SIG-M5 treated with dmso at 0.1 percent for 504 hours (cell line): ENCODE results near the gene ZNF735.
"Not testable (repeated sequence)": the region's sequence is repeated elsewhere in the genome, so short reads cannot be mapped to it uniquely, and the experiment has no call there.

Source experiments
- DNase-seq: peaks from one replicate; lab custom pipeline; 2025; ENCODE audit not compliant: unreplicated experiment; lab: John Stamatoyannopoulos, UW

ZNF735 gene

DNA sequence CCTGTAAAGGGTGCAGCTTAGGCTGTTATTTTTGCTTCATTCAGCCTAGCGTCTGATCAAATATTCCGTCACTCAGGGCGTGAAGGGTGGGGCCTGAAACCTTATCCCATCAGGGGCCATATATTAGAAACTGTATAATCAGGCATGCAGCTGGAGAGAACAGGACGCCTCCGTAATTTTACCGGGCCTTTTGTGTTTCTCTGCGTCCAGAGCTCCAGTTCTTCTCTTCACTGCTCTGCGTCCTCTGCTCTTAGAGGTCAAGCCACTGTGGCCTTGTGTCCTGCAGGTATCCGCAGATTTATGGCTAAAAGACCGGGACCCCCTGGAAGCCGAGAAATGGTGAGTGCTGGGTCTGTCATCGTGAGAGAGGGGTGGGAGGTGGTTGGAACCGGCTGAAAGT is at the start of gene ZNF735:
Gene ZNF735, plus strand, starts transcription at position 301 of the 400 bp plus-strand sequence. Its CDS starts 0 bp downstream, at position 301.
- no peak for DNase-seq

- not testable (repeated sequence) for DNase-seq
These were observed 36.0 kb upstream of the ZNF735 start for GRCh38 chr7:64170974-64171373.

GRCh38 chr7:64174328-64174727 is 32.7 kb upstream of the ZNF735 start:
- DNase-seq, result no peak

DNA sequence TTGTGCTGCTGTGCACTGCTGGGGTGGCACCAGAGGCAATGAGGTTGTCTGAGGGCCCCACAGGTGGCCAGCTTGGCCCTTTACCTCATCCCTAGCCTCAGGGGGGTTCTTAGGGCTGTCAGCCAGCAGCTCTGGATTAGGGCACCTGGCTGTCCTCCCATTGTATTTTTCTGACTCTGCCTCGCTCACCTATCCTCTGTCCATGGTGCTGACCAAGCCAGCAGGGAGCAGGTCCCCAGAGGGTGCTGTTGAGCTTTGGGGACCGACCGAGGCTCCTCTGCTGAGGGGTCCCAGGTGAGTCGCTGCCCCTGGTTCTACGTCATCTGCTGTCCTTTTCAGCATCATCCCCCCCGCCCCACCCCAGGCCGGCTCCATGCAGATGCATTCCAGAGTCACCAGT is 32.1 kb upstream of the ZNF735 start:
- DNase-seq, result no peak

DNA sequence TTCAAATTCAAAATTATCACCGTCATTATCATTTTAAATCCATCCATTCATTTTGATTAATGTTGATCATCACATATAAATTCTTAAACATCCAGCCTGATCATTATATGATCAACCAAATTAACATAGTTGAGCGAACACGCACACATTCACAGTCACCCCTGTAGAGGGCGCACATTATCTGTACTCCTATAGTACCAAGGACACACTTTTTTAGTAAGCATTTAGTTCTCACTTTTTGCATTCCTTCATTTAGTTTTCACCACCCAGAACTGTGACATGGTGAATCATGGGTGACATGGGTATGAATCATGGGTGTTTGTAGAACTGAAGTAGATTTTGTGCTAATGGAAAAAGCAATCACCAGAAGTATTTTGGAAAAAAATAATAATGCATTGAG is 26.0 kb upstream of the ZNF735 start:
- no peak for DNase-seq

- no peak for DNase-seq
These were observed 25.4 kb upstream of the ZNF735 start for GRCh38 chr7:64181586-64181985.

GRCh38 chr7:64182036-64182790 is 24.8 kb upstream of the ZNF735 start:
- DNase-seq, result no peak

GRCh38 chr7:64183126-64183742 is 23.8 kb upstream of the ZNF735 start:
- no peak for DNase-seq

DNA sequence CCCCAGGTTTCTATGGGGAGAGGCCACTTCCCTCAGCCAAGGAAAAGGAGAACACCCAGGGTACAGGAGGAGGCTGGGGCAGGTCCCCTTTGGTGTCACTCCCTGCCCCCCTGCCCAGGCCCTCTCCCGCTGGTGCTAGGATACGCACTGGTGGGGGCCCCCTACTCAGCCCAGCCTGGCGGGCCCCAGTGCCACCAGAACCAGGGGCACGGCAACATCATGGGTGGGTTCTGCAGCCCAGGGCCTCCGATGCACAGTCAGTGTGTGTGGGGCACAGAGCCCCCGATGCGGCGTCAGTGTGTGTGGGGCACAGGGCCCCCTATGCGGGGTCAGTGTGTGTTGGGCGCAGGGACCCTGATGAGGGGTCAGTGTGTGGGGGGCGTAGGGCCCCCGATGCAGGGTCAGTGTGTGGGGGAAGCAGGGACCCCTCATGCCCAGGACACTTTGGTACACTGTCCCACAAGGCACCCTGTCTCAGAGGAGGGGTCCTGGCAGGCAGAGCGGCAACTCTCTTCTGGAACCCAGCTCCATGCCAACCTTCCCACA is 23.1 kb upstream of the ZNF735 start:
- no peak for DNase-seq

- DNase-seq, result no peak
These were observed 22.6 kb upstream of the ZNF735 start for GRCh38 chr7:64184376-64184775.

DNA sequence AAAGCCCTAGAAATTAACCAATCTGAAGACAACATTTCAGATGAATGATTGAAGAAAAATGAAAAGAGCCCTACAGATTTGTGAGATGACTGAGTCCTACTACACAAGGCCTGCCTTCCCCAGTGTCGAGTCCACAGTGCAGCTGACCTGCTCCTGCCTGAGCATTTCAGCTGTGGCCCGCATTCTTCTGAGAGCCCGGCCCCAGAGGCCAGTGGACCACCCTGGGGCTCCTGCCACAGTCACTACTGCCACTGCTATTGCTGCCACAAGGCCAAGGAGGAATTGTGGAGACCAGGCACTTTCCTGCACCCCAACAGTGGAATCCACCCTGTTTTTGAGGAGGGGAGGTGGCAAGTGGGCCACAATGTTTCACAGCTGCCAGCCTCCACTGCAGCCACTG is 19.6 kb upstream of the ZNF735 start:
- DNase-seq, result no peak

DNA sequence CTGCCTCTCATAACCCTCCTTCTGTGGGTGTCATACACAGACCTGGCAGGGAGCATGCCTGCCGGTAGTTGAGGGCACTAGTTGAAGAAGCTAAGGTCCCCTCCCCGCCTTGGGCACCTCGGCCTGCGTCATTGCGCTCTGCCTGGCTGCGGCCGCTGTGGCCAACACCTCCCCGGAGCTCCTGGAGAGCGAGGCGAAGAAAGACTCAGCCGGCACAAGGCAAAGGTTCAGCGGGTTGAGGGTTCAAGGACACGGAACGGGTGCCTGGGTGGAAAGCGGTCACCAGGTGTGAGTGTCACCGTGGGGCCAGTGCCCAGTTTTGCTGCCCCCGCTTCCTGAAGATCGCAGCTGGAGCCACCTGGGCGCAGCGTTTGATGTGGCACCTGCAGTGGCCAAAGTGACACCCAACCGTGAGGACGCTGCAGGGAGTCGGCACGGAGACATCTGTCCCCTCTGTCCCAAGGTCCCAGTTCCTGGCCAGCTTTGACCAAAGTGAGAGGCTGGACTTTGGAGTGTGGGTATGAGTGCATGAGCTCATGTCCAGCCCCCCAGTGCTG is 14.8 kb upstream of the ZNF735 start:
- no peak for DNase-seq

DNA sequence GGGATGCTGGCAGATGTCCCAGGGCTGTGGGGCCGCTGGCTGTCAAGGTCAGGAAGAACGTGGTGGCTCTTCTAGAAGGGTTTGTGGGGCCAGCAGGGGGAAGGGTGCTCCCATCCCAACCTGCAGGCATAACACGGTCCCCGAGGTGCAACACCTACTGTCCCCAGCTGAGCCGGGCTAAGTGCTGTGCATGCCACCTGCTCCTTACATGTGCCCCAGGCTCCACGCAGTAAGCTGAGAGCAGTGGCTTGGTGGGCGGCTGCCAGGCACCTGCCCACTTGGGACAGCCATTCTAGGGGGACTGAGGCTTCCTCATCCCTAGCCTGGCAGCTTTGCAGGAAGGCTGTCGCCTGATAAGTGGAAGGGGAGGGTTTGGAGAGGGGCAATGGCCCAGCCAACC is 14.2 kb upstream of the ZNF735 start:
- DNase-seq, result no peak

GRCh38 chr7:64219710-64220298 is 12.8 kb downstream of the ZNF735 start:
- not testable (repeated sequence) for DNase-seq

GRCh38 chr7:64223366-64223765 is 16.4 kb downstream of the ZNF735 start:
- no peak for DNase-seq

- DNase-seq, result not testable (repeated sequence)
These were observed 21.2 kb downstream of the ZNF735 start, which contains the start of gene ZNF679 for GRCh38 chr7:64228174-64228573. Gene ZNF679 (plus strand): TSS chr7:64228474. CDS start chr7:64249118, 20,644 bp downstream.

DNA sequence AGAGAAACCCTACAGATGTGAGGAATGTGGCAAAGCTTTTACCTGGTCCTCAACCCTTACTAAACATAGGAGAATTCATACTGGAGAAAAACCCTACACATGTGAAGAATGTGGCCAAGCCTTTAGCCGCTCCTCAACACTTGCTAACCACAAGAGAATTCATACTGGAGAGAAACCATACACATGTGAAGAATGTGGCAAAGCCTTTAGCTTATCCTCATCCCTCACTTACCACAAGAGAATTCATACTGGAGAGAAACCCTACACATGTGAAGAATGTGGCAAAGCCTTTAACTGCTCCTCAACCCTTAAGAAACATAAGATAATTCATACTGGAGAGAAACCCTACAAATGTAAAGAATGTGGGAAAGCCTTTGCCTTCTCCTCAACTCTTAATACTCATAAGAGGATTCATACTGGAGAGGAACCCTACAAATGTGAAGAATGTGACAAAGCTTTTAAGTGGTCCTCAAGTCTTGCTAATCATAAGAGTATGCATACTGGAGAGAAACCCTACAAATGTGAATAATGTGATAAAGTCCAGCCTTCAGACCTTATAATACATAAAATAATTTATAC is 59.4 kb downstream of the ZNF735 start:
- no peak for DNase-seq
